ENCODE results near the gene LRBA.
"Not testable (repeated sequence)": the region's sequence is repeated elsewhere in the genome, so short reads cannot be mapped to it uniquely, and the experiment has no call there.

The LRBA gene

DNA sequence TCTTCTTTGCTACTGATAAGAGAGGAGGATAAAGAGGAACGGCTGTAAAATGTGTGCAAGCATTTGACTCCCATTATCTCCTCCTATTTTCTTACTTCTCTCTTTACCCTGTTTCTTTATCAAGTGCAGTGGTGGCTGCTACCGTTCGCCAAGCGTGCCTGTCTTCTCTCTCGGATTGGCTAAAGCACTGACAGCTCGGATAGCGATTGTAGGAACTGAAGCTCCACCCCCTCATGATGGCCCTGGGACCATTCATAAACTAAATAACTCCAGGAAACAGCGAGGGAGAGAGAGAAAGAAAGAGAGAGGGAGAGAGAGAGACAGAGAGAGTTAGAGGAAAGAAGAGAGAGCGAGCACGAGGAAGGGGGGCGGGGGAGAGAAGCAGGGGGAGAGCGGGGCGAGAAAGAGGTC, 433.4 kb downstream of the LRBA start:
- no peak for DNase-seq

DNA sequence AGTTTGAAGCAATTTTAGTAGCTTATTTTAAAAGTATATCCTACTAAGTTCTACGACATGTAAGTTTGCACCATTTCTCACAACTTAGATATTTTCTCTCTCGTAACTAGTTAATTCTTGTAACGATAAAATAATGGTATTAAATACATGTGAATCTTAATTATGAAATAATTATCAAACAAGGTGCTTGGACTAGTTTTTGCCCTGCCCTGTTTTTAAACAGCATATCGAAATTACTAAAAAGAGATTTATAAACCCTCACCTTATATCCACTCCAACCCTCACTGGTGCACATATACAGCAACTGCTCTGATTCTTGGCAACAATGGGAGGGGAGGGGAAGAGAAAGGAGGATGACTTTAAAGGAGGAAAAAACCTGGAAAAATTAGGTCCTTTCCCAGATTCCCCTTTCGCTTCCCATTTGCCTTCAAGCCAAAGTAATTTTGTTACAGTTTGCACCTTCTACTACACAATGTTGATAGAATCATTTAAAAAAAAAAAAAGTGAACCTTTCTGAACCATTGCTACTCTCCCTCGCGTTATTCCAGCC, 434.0 kb downstream of the LRBA start:
- DNase-seq = no peak

DNA sequence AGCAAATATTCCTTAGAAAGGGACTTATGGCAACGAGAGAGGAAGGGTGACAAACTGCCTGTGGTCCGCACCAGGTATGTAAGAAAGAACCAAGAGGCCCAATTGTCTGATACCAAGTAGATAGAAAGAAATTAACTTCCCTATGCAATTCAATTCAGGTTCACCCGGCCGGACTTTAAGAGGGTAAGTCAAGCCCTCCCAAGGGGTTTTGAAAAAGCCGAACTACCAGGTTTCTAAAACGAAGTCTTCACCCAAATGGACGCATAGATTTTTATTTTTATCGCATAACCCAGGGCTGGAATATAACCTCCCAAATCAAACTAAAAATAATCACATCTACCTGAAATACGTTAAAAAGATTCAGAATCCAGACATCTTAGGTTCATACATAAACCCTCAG, 434.8 kb downstream of the LRBA start:
- no peak for DNase-seq

DNA sequence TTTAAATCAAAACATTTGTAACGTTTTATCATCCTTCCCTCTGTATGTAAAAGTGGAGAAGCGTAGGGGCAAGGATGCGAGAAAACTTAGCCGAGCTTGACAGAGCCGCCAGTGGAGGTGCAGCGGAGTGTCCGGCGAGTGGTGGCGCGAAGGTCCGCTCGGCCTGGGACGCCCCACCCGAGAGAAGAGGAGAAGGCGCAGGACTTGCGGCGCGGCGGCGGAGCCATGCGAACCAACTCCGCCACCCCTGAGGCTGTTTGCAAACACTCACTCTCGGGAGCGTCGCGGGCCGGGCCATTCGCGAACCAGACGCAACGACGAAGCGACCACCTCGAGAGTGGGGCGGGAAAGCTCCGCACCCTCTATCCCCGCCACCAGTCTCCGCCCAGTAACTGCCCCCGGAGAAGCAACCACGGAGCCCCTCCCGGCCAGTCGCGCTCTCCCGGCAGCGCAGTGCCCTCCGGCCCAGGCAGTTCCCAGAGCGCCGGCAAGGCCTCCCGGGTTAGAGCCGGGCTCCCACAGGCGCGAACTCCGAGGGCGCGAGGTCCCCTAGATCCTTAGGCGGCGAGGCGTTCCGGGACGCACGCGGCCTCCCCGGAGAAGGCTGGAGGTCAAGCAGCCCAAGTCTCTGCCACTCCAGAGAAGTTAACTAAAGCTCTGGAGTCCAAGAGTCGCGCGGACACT, 435.4 kb downstream of the LRBA start:
- no peak for DNase-seq

DNA sequence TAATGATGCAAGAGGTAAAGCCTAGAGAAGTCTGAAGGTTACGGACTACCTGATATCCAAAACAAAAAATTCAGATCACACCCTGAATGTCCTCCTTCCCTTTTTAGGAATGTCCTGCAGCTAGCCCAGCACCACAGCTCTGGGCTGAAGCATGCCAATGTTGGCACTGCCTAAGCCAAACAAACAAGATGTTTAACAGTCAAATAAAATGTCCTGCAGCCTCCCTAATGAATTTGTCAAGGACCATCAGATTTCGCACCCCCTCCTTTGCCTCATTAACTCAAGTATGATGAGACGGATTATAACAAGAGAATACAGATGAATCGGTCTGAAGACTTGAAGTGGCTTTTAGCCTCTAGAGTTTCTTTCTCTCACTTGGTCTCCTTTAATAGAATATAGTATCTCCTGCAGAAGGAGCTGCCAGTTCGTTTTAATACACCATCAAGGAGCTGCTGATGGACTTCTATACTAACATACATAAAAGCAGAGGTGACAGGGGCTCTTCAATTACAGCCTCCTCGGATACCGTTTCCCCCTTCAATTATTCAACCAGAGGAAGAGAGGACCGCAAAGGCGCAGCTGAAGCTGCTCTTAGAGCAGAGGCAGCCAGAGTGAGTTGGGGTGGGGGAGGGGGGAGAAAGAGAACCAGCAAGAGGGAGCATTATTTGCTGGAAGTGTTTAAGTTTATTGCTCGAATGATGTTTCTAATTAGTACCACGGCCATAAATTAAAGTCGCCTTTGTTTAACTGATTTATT, 436.2 kb downstream of the LRBA start:
- no peak for DNase-seq

DNA sequence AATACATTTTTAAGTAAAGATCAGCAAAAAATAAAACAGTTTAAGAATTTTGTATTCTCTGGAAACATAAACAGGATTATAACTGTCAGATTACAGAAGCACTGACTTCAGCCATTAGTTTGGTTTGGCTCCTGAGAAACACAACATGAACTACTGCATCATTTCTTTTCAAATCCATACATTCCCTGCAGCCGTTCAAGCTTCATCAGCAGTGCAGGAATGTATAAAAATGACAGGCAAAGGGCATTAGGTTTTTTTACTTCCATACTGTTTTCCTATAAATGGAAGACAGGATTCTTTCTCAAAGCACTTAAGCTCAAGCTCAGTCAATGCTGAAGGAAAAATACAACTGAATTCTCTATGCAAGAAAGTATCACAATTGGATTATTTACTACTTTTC, 437.3 kb downstream of the LRBA start:
- DNase-seq = no peak

DNA sequence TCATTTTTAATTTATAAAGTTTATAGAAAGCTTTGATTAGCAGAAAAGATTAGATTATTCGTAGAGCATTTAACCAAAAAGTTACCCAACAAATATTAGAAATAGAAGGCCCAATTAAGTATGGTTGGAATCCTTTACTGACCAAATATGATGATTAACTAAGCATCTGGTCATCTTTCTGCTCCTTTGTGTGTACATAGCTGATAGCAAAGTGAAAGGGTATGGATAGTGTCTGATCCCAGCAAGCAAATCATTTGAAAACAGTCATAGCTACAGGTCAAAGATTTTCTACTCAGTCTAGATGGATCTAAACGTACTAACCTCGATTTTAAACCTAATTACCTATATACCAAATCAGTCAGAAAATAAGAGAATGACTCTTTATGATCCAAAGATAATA, 440.4 kb downstream of the LRBA start:
- no peak for DNase-seq

DNA sequence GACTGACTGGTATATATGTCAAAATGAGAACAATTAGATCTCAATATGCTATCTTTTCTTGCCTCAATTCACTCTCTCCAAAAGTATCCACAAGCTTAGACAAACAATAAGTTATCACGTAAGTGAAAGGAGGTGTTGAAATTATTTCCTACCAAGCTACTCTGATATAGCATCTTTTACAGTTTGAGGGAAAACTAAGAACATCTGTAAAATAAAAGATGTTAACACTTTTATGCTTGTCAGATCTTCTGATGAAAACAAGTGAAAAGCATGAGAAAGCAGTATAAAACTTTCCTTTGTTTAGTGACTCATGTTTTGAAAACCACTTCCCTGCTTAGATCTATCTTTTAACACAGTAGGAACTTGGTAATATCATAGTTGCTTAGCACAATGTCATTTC, 441.6 kb downstream of the LRBA start:
- no peak for DNase-seq

DNA sequence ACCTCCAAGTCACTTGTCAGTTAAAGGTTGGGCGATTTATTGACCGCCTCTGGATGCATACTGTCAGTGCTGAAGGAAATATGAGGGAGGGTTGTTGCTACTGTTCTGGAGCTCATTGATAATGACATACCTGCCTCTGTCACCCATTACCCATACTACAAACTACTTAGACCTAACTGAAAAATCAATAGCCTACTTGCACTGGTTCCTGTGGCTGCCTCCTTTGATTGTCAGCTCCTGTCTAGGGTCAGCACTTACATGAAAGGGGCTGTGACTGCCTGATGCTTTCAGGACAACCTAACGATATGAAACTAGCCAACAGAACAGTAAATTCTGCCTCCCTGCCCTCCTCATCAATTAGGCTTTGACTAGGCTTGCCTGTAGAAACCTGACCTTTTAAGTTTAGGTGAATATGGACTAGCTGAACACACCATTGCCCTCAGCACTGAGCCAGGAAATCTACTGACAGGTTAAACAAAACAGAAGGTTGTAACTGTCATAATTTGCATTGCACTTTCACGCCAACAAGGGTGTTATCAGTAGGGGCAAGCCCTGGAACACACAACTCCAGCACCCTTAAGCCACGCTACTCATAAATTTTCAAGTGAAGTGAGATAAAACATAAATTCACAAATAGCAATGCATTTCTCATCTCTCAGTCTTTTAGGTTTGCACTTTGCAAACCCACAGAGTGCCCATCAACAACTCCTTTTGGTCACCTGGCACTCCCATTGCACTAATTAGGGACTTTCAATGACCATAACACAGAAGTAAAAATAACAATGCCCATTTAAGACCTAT, 442.2 kb downstream of the LRBA start:
- no peak for DNase-seq

DNA sequence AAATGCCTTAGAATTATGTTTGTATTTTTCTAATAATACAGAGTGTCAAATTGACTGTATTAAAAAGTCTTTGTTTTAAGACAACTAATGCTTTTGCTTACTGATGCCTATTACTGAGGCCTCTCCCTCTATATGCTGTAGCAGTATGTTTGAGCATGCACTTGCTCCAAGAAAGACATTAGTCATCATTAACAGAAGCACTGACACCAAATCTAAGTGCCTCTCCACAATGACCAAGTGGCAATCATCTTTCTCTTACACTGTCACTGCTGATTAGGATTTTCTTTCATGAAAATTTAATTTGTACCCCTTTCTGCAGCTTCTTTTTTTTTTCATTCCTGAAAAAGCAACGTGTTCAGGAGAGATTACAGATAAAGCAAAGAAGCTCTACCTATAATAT, 444.2 kb downstream of the LRBA start:
- no peak for DNase-seq

DNA sequence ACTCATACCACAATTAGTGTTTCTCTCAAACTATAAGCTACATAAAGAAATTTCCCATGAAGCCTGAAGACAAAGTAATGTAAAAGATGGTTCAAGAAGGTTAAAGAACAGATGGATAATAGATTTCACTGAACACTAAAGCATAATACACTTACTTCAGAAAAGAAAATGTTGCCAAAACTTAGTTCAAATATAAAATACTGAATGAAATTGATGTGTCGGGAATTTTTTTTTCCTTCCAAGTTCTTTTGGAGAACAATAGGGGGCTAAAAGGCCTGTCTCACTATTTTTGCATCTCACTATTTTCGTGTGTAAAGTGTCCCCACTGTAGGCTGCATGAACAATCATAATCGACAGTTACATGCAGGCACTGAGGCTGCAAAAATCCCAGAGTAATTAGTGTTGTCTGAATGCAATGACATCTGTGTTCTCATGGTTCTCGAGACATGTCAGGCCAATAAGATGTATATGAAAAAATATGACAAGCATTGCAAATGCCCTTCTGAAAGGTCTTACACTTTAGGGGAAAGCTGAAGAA, 445.0 kb downstream of the LRBA start:
- DNase-seq = no peak

DNA sequence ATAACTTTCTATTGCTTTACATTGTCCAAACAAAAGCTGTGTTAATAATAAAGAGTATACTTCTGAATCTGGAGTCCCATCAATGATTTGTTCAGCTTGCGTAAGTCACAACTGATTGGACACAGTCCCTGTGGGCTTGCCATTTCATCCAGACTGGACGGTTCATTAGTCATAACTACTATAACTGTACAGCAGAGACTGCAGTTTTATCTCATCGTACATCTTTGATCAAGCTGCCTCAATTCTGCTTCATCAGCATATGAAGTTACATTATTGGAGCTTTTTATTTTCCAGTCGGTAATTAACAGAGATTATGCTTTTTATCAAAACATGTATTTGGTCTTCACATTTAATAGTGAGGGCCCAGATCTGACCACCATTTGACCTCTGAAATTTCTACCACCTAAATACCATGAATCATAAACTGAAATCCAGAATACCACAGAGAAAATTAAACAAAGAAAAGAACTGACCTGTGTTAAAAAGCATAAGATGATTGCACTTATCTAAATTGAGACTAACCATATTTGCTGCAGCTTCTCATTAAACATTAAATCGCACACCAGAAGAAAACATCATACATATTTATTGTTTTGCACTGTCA, 445.6 kb downstream of the LRBA start:
- no peak for DNase-seq

DNA sequence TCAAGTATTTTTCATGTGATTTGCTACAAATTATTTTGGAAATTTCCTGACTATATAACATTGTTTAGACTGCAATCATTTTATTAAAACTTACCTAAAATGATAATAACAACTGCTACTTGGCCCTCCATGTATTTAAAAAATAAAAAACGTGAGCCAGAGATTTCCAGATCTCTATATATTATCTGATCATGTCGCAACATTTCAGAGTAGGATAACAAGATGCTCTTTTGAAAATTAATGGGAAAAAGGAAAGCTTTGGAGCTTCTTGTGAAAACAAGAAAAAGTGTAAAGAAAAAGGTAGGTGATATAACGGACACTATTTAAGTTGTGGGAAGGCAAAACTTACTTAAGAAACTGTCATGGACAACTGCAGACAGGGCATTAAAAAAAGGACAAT, 448.0 kb downstream of the LRBA start:
- no peak for DNase-seq

DNA sequence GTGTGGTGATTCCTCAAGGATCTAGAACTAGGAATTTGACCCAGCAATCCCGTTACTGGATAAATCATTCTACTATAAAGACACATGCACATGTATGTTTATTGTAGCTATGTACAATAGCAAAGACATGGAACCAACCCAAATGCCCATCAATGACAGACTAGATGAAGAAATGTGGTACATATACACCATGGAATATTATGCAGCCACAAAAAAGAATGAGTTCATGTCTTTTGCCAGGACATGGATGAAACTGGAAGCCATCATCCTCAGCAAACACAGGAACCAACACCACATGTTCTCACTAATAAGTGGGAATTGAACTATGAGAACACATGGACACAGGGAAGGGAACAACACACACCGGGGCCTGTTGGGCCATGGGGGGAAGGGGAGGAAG, 450.1 kb downstream of the LRBA start:
- not testable (repeated sequence) for DNase-seq

DNA sequence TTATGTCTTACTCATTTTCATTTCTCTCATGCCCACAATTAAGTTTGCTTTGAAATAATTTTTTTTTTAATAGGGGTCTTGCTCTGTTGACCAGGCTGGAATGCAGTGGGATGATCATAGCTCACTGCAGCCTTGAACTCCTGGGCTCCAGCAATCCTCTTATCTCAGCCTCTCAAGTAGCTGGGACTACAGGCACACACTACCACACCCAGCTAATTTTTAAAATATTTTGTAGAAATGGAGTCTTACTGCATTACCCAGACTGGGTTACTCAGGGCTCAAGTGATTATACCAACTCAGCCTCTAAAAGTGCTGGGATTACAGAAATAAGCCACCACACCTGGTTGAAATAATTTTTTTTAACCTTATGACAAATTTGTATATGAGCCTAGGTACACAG, 452.3 kb downstream of the LRBA start:
- DNase-seq = no peak

DNA sequence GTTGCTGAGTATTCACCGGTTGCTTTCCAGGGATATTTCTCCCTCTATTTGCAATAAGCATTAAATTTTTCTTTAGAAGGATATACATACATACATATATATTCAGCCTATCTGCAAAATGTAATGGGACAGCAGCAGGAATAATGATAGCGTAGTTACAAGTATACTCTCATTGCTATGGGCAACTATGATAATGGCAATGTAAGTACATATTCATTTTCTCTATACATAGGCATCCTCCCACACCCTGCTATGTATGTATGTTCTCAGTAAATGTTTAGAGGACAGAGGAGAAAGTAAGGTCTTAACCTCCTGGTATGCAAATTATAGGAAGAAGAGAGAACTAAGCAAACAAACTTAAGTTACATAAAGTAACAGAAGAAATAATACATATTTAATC, 452.8 kb downstream of the LRBA start:
- DNase-seq = no peak

DNA sequence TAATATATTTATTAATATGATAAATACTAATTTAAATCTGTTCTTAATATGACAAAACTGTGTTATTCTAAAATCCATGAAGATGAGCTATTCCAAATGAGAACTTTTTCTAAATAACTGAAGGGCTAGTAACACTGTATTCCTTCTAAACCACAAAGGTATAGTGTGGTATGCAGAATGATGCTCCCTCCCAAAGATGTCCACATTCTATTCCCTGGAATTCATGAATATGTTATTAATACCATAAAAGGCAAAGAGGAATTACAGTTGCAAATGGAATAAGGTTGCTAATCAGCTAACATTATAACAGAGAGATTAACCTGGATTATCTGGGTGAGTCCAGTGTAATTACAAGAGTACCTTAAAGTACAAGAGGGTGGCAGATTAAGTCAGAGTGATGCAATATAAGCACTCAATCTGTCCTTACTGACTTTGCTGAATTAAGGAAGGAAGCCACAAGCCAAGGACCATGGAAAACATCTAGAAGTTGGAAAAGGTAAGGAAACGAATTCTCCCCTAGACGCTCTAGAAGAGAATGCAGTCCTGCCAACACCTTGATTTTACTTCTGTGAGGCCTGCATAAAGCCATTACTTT, 453.8 kb downstream of the LRBA start:
- no peak for DNase-seq

DNA sequence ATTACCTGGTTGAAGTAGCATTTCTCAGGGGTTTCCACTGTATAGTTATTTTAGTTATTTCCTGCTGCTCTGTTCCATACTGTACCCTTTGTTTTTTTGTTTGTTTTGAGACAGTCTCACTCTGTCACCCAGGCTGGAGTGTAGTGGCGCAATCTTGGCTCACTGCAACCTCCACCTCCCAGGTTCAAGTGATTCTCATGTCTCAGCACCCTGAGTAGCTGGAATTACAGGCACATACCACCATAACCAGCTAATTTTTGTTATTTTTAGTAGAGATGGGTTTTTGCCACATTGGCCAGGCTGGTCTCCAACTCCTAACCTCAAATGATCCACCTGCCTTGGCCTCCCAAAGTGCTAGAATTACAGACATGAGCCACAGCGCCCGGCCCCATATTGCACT, 457.3 kb downstream of the LRBA start:
- not testable (repeated sequence) for DNase-seq

DNA sequence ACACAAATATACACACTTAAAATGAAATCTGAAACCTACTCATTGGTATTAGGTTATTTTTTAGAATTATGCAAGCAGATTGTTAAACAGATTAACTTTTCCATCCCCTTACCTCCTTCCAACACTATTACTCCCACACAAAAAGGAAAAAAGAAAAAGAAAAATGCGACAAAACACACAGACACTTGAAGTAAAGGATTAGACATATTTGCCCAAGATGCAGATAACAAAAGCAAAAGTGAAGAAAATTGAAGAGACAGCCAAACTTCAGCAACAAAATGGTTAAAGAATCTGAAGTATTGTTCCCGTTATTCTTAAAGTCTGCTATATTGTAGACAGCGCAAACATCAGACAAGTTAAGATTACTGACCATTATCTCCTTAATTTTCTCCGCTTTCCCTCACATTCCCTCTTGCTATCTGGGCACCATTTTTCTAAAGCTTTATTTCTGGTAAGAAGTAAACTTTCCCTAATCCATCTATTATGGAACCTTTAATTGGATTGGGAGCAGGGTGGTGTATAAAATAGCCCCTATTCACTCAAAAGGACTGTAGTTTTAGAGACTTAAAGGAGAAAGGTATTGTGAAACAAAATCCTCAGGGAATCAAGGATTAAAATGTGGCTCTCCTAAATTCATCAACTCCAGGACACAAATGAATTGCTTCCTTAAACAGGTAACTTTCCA, 467.8 kb downstream of the LRBA start:
- DNase-seq = no peak

DNA sequence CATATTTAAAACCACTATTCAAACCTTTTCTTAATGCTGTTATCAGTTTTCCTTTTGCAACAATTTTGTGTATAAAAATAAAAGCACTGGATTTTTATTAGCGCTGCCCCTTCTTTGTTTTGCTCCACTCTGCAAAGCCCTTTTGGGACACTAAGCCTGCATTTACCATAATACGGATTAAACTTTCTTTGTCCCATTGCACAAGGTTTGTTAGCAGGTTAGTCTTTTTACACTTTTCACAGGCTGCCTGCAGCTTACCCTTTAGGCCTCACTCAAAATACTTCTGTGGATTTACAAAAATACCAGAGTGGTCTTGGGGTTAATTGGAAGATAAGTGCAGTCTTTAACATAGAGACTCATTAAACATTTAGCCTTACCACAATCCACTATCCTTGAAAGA, 468.8 kb downstream of the LRBA start:
- no peak for DNase-seq

DNA sequence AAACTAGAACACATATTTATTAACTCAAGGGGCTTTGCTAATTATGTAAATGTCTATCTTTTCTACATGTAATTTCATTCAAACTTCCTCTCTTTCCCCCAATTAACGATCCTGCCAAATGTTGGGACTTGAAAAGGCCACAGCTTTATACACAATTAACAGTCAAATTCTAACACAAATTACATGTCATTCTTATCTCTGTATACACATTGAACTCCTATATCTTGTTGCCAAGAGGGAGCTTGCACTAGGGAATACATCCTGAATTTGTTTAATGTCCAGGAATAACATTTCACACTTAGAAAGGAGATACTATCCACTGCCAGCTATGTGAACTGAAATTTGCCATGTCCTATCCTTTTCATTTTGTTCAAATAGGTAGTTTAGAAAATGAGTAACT, 472.0 kb downstream of the LRBA start:
- DNase-seq = no peak

DNA sequence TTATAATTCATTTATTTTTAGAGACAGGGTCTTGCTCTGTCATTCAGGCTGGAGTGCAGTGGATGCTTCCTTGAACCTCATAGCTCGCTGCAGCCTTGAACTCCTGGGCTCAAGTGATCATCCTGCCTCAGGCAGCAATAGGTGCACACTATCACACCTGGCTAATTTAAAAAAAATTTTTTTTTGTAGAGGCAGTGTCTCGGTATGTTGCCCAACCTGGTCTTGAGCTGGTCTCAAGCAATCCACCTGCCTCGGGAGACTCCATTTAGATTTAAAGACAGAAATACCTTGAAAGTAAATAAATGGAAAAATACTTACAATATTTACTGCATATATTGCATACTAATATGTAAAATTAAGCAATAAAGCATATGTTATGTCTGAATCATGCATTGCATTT, 473.4 kb downstream of the LRBA start:
- DNase-seq = no peak
